ENCODE data around the gene PQBP1.

PQBP1 gene

GRCh38 chrX:48933757-48934156 is 36.0 kb downstream of the PQBP1 start:
- peak overlapping the region; percentile 99 for H3K27ac ChIP-seq
- no peaks in the 10 kb centered on the region for H3K27me3 ChIP-seq
- H3K4me3 ChIP-seq (ENCODE audit: low read depth in 1 of 2, low read length in 1 of 2), result no peak overlapping the region
- no peak for TF ChIP-seq CTCF (IDR thresholded peaks at IDR 0.05)
- H3K9me3 ChIP-seq, result no peaks in the 10 kb centered on the region
- H3K36me3 ChIP-seq, result peaks cover 15% of the 10 kb centered on the region
- peaks cover 34 to 42% of the 10 kb centered on the region in 2 experiments for H3K4me1 ChIP-seq (ENCODE audit: control insufficient read depth in 1 of 2, insufficient read depth in 1 of 2, low read depth in 1 of 2, low read length in 1 of 2)

GRCh38 chrX:48934581-48935300 is 37.0 kb downstream of the PQBP1 start:
- H3K9me3 ChIP-seq, result no peaks in the 10 kb centered on the region
- peak overlapping the region; percentile 99 for H3K27ac ChIP-seq
- H3K4me1 ChIP-seq (ENCODE audit: control insufficient read depth in 1 of 2, insufficient read depth in 1 of 2, low read depth in 1 of 2, low read length in 1 of 2), result peaks cover 44 to 52% of the 10 kb centered on the region in 2 experiments
- H3K4me3 ChIP-seq (ENCODE audit: low read depth in 1 of 2, low read length in 1 of 2), result no peak overlapping the region
- peaks cover 15% of the 10 kb centered on the region for H3K36me3 ChIP-seq
- no peaks in the 10 kb centered on the region for H3K27me3 ChIP-seq
- TF ChIP-seq CTCF (IDR thresholded peaks at IDR 0.05), result no peak

- Histone ChIP-seq H3K27ac (peak overlapping the region; percentile 99), H3K9me3 (no peaks in the 10 kb centered on the region), H3K4me1 (ENCODE audit: control insufficient read depth in 1 of 2, insufficient read depth in 1 of 2, low read depth in 1 of 2, low read length in 1 of 2) (peaks cover 49 to 57% of the 10 kb centered on the region in 2 experiments), H3K27me3 (no peaks in the 10 kb centered on the region), H3K36me3 (peaks cover 15% of the 10 kb centered on the region), H3K4me3 (ENCODE audit: low read depth in 1 of 2, low read length in 1 of 2) (no peak overlapping the region)
- no peak for TF ChIP-seq CTCF (IDR thresholded peaks at IDR 0.05)
Observed at GRCh38 chrX:48935301-48935670, 37.6 kb downstream of the PQBP1 start.

GRCh38 chrX:48936429-48937053 is 38.8 kb downstream of the PQBP1 start:
- peaks cover 59 to 70% of the 10 kb centered on the region in 2 experiments for H3K4me1 ChIP-seq (ENCODE audit: control insufficient read depth in 1 of 2, insufficient read depth in 1 of 2, low read depth in 1 of 2, low read length in 1 of 2)
- peak overlapping the region; percentile 53 to 58 for H3K4me3 ChIP-seq (ENCODE audit: low read depth in 1 of 2, low read length in 1 of 2)
- H3K27me3 ChIP-seq, result no peaks in the 10 kb centered on the region
- H3K9me3 ChIP-seq, result no peaks in the 10 kb centered on the region
- H3K36me3 ChIP-seq, result peaks cover 15% of the 10 kb centered on the region
- H3K27ac ChIP-seq, result peak overlapping the region; percentile 99
- no peak for TF ChIP-seq CTCF (IDR thresholded peaks at IDR 0.05)

- peak overlapping the region; percentile 53 to 58 for H3K4me3 ChIP-seq (ENCODE audit: low read depth in 1 of 2, low read length in 1 of 2)
Observed at GRCh38 chrX:48937054-48937907, 39.6 kb downstream of the PQBP1 start.

More at GRCh38 chrX:48937054-48937907, 39.6 kb downstream of the PQBP1 start:
- Histone ChIP-seq H3K27ac (peak overlapping the region; percentile 99), H3K36me3 (peaks cover 15% of the 10 kb centered on the region), H3K27me3 (no peaks in the 10 kb centered on the region), H3K9me3 (no peaks in the 10 kb centered on the region), H3K4me1 (ENCODE audit: control insufficient read depth in 1 of 2, insufficient read depth in 1 of 2, low read depth in 1 of 2, low read length in 1 of 2) (peaks cover 61 to 76% of the 10 kb centered on the region in 2 experiments)
- peak; percentile 82 for TF ChIP-seq CTCF (IDR thresholded peaks at IDR 0.05)
